Tibial nerve (tissue), 4 donors: ENCODE measurements around the gene SLC22A5. TPM values are rescaled to one million over a fixed set of nuclear protein-coding genes. Genes with fewer than 3 reads are reported as not detected.

Experiments
- DNase-seq, 2 donors: peaks; one replicate each; pipeline ENCODE4 v3.0.0-alpha.2; 2019; ENCODE audit warnings: low spot score in 2 of 2
- H3K27ac ChIP-seq, 4 donors: fragments of 200-600 bp; sonication (generic) in 3 of 4; one replicate each; pipeline ENCODE4 v1.5.1; 2017 to 2019; ENCODE audit warnings: mild to moderate bottlenecking in 1 of 4
- H3K27me3 ChIP-seq, 2 donors: fragments of 200-600 bp; sonication (generic) in 1 of 2; one replicate each; pipeline versions ENCODE4 v1.5.1 to v1.6.0; 2017 to 2019
- H3K36me3 ChIP-seq, 3 donors: fragments of 200-600 bp; sonication (generic); one replicate each; pipeline ENCODE4 v1.5.1; 2018 to 2019
- H3K4me1 ChIP-seq, 4 donors: fragments of 200-600 bp; sonication (generic) in 3 of 4; one replicate each; pipeline ENCODE4 v1.5.1; 2017 to 2019
- H3K4me3 ChIP-seq, 4 donors: fragments of 200-600 bp; sonication (generic) in 3 of 4; one replicate each; pipeline ENCODE4 v1.5.1; 2017 to 2019; ENCODE audit warnings: mild to moderate bottlenecking in 1 of 4, moderate library complexity in 1 of 4
- H3K9me3 ChIP-seq, 4 donors: fragments of 200-600 bp; sonication (generic) in 3 of 4; one replicate each; pipeline ENCODE4 v1.5.1; 2017 to 2019
- CTCF ChIP-seq, 5 experiments: fragments of 200-600 bp in 3 of 5; fragments of 450-650 bp in 2 of 5; sonication (generic) in 3 of 5; IDR thresholded peaks; one replicate each; pipeline ENCODE4 v1.5.1; 2016 to 2019; ENCODE audit warnings: antibody characterized with exemption in 5 of 5, mild to moderate bottlenecking in 3 of 5, moderate library complexity in 2 of 5
- EP300 ChIP-seq, 2 donors: sonication (generic); formaldehyde crosslinking; IDR thresholded peaks; one replicate each; pipeline ENCODE4 v1.6.1; 2017; ENCODE audit warnings: antibody characterized with exemption in 2 of 2, mild to moderate bottlenecking in 1 of 2
- POLR2A ChIP-seq, 2 donors: fragments of 450-650 bp; IDR thresholded peaks; one replicate each; pipeline ENCODE4 v1.6.1; 2017; ENCODE audit warnings: antibody characterized with exemption in 2 of 2, mild to moderate bottlenecking in 2 of 2, moderate library complexity in 2 of 2
- WGBS, 2 donors: methylation state at CpG; one replicate each; pipeline ENCODE4 v1.1.5; 2018; 5-methylcytosine and 5-hydroxymethylcytosine counted together
- total RNA-seq, 4 donors: library from RNA; depleted of rRNA; stranded (reverse); fragments of >200 nt; gene quantifications; one replicate each; pipeline ENCODE4 v1.1.0, GENCODE V29; 2016

SLC22A5 gene
- total RNA-seq, 4 donors from 2014 or later, result 11.3 to 19.0 (median 16.3) TPM

- H3K27ac ChIP-seq, result no peak overlapping the region
- WGBS, 2 donors, result 64 to 67% methylated on average over 4 of the region's 4 CpGs
- TF ChIP-seq POLR2A (IDR thresholded peaks at IDR 0.05), result no peak
- TF ChIP-seq EP300 (IDR thresholded peaks at IDR 0.05), result no peak
- TF ChIP-seq CTCF (IDR thresholded peaks at IDR 0.05), result no peak
Measured at GRCh38 chr5:132325691-132326090, 43.8 kb upstream of the SLC22A5 start.

GRCh38 chr5:132327252-132327955 is 42.1 kb upstream of the SLC22A5 start:
- Histone ChIP-seq H3K4me3 (no peak overlapping the region), H3K27me3 (no peaks in the 10 kb centered on the region), H3K36me3 (peaks cover 0 to 34% (median 0%) of the 10 kb centered on the region in 3 donors), H3K9me3 (no peaks in the 10 kb centered on the region), H3K4me1 (peaks cover 0 to 4% (median under 1%) of the 10 kb centered on the region in 4 donors), H3K27ac (no peak overlapping the region)
- 71 to 73% methylated on average over 2 of the region's 2 CpGs for WGBS, 2 donors
- TF ChIP-seq CTCF (IDR thresholded peaks at IDR 0.05) (no peak), POLR2A (IDR thresholded peaks at IDR 0.05) (no peak), EP300 (IDR thresholded peaks at IDR 0.05) (no peak)
- no peak for DNase-seq

More at GRCh38 chr5:132325691-132326090, 43.8 kb upstream of the SLC22A5 start:
- Histone ChIP-seq H3K27me3 (no peaks in the 10 kb centered on the region), H3K4me1 (peaks cover 0 to 4% (median 2%) of the 10 kb centered on the region in 4 donors), H3K4me3 (no peak overlapping the region), H3K9me3 (no peaks in the 10 kb centered on the region), H3K36me3 (peaks cover 0 to 24% (median 0%) of the 10 kb centered on the region in 3 donors)
- no peak for DNase-seq

- no peaks in the 10 kb centered on the region for H3K9me3 ChIP-seq
- 88% methylated on average over 3 of the region's 3 CpGs for WGBS, 2 donors
- H3K4me1 ChIP-seq, result no peaks in the 10 kb centered on the region
- H3K27ac ChIP-seq, result no peak overlapping the region
- no peak overlapping the region for H3K4me3 ChIP-seq
- H3K36me3 ChIP-seq, result peaks cover 0 to 61% (median 0%) of the 10 kb centered on the region in 3 donors
- H3K27me3 ChIP-seq, result no peaks in the 10 kb centered on the region
- TF ChIP-seq CTCF (IDR thresholded peaks at IDR 0.05) (no peak), POLR2A (IDR thresholded peaks at IDR 0.05) (no peak), EP300 (IDR thresholded peaks at IDR 0.05) (no peak)
- DNase-seq, result no peak
Measured at GRCh38 chr5:132334812-132335211, 34.7 kb upstream of the SLC22A5 start.

GRCh38 chr5:132335402-132335801 is 34.1 kb upstream of the SLC22A5 start:
- H3K27me3 ChIP-seq, result no peaks in the 10 kb centered on the region

More at GRCh38 chr5:132335402-132335801, 34.1 kb upstream of the SLC22A5 start:
- no peaks in the 10 kb centered on the region for H3K9me3 ChIP-seq
- no peak overlapping the region for H3K27ac ChIP-seq
- DNase-seq, result no peak
- H3K4me1 ChIP-seq, result no peaks in the 10 kb centered on the region
- TF ChIP-seq EP300 (IDR thresholded peaks at IDR 0.05) (no peak), CTCF (IDR thresholded peaks at IDR 0.05) (no peak), POLR2A (IDR thresholded peaks at IDR 0.05) (no peak)
- no peak overlapping the region for H3K4me3 ChIP-seq
- peaks cover 0 to 56% (median 0%) of the 10 kb centered on the region in 3 donors for H3K36me3 ChIP-seq
